Activated naive CD8-positive, alpha-beta T cell treated with anti-CD3 and anti-CD28 coated beads for 36 hours (primary cell): ENCODE results near the gene POLR3E. TPM values are rescaled to one million over a fixed set of nuclear protein-coding genes. Genes with fewer than 3 reads are reported as not detected.

Experiments used
- DNase-seq: peaks from one replicate; pipeline ENCODE4 v3.0.0; 2021
- H3K27ac Mint-ChIP-seq: one replicate; pipeline ENCODE4 v1.8.0; 2022; ENCODE audit warnings: mild to moderate bottlenecking, moderate library complexity, mixed read lengths
- H3K27me3 Mint-ChIP-seq: one replicate; pipeline ENCODE4 v1.8.0; 2022; ENCODE audit warnings: mild to moderate bottlenecking, mixed read lengths
- H3K36me3 Mint-ChIP-seq: one replicate; pipeline ENCODE4 v1.8.0; 2021; ENCODE audit warnings: mild to moderate bottlenecking, mixed read lengths
- H3K4me1 Mint-ChIP-seq: one replicate; pipeline ENCODE4 v1.8.0; 2021; ENCODE audit warnings: mixed read lengths
- H3K4me3 Mint-ChIP-seq: one replicate; pipeline ENCODE4 v1.8.0; 2022; ENCODE audit warnings: mild to moderate bottlenecking, moderate library complexity, mixed read lengths
- H3K9me3 Mint-ChIP-seq: one replicate; pipeline ENCODE4 v1.8.0; 2022; ENCODE audit warnings: mixed read lengths
- total RNA-seq, 2 experiments: library from RNA; stranded (reverse); gene quantifications; one replicate each; pipeline ENCODE4 v1.2.3, GENCODE V29; 2021

POLR3E gene
- total RNA-seq, 2 experiments from 2014 or later, result 94.3 to 95.8 TPM

DNA sequence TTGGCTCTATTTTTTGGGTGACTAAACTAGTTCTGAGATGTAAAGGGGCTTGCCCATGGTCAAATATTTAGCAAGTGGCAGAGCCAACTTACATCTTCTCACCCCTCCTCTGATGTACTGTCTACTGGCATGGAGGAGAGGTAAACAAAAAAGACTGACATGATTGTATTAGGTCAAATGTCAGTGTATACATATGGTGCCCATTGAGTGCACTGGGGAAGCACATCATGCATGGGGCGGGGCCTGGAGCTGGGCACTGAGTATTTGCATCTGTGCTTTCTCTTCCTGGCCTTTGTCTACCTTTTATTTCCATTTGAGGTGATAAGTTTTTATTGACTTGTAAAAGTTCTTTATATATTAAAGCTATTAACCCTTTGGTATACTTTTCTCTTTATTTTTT is 22.3 kb upstream of the POLR3E start:
- Mint-ChIP-seq H3K27me3 (no peaks in the 10 kb centered on the region), H3K9me3 (no peaks in the 10 kb centered on the region), H3K4me1 (peaks cover 4% of the 10 kb centered on the region), H3K27ac (no peak overlapping the region), H3K36me3 (peaks cover 20% of the 10 kb centered on the region), H3K4me3 (no peak overlapping the region)
- DNase-seq, result no peak

DNA sequence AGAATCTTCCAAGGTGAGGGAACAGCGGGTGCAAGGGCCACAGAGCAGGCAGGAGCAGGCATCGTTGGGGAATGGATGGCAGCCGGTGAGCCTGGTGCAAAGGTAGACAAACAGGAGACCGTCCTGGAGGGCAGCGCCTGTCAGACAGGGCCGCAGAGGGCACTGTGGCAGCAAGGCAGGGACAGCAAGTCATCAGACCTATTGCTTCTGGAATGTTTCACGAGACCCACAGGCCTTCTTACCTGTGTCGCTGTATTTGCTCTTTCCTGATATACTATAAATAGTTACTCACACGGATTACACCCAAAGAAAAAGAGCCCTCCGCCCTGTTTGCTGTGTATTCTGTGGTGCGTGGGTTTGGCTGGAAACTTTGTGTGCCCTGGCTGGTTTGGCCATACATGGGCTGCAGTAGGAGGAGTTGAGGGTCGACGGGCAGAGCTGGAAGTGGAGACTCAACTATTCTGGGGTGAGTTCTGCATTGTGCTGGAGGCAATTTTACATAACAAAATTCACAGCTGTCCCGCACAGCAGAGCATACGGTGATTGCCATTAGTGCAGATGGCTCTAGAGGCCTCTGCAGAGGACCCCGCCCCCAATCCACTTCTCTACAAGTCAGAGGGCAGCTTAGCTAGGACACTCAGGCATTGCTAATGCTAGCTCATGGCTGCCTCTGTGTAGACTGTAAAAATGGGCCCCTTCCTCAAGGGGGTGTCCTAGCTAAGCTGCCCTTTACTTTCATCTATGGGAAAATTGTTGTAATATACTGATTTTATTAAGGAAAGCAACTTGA is 18.6 kb upstream of the POLR3E start:
- no peak for DNase-seq
- no peaks in the 10 kb centered on the region for H3K27me3 Mint-ChIP-seq
- no peaks in the 10 kb centered on the region for H3K9me3 Mint-ChIP-seq
- H3K4me1 Mint-ChIP-seq, result no peaks in the 10 kb centered on the region
- no peak overlapping the region for H3K27ac Mint-ChIP-seq
- H3K4me3 Mint-ChIP-seq, result no peak overlapping the region
- H3K36me3 Mint-ChIP-seq, result peaks cover 23% of the 10 kb centered on the region

DNA sequence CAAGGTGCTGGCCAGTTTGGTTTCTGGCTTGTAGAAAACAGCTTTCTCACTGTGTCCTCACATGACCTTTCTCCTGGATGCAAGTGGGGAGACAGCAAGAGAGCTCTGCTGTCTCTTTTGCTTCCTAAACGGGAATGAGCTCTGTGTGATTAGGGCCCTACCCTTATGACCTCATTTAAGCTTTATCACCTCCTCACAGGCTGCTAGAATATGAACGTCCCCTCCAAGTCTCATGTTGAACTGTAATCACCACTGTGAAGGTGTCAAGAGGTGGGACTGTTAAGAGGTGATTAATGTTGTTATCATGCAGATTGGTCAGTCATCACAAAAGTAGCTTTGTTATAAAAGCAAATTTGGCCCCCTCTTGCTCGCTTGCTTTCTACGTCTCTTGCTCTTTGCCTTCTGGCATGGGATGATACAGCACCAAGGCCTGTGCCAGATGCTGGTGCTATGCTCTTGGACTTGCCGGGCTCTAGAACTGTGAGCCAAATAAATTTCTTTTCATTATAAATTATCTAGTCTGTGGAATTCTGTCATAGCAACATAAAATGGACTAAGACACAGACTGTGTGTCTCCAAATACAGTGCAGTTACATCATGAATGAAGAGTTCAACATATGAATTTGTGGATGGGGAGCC is 14.8 kb upstream of the POLR3E start:
- Mint-ChIP-seq H3K4me3 (no peak overlapping the region), H3K27me3 (no peaks in the 10 kb centered on the region), H3K27ac (no peak overlapping the region), H3K36me3 (peaks cover 30% of the 10 kb centered on the region), H3K4me1 (no peaks in the 10 kb centered on the region), H3K9me3 (no peaks in the 10 kb centered on the region)
- DNase-seq, result no peak

GRCh38 chr16:22284637-22285036 is 12.6 kb upstream of the POLR3E start:
- no peaks in the 10 kb centered on the region for H3K9me3 Mint-ChIP-seq
- DNase-seq, result no peak
- no peaks in the 10 kb centered on the region for H3K4me1 Mint-ChIP-seq
- no peak overlapping the region for H3K4me3 Mint-ChIP-seq
- no peaks in the 10 kb centered on the region for H3K27me3 Mint-ChIP-seq
- no peak overlapping the region for H3K27ac Mint-ChIP-seq
- H3K36me3 Mint-ChIP-seq, result peaks cover 25% of the 10 kb centered on the region

DNA sequence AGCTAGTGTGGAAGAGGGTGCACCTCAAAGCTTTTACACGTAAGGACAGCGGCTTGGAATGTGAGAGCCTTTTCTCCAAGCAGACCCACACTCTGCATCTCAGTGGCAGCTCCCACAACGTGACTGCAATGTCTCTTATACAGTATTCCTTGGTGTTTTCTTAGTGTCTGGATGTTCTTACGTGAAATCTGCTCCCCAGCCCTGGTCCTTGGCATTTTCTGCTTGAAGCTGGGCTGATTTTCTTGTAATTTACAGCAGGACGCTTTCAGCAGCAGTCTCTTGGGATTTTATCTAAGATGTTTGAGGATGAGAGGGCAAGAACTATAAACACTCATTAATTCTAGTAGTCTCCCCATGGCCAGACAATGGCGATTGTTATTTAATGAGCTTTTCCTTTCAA is 12.1 kb upstream of the POLR3E start:
- DNase-seq, result no peak
- Mint-ChIP-seq H3K4me3 (no peak overlapping the region), H3K9me3 (no peaks in the 10 kb centered on the region), H3K27ac (no peak overlapping the region), H3K36me3 (peaks cover 21% of the 10 kb centered on the region), H3K27me3 (no peaks in the 10 kb centered on the region), H3K4me1 (no peaks in the 10 kb centered on the region)

- no peak overlapping the region for H3K27ac Mint-ChIP-seq
- H3K27me3 Mint-ChIP-seq, result no peaks in the 10 kb centered on the region
- no peaks in the 10 kb centered on the region for H3K9me3 Mint-ChIP-seq
- peaks cover 5% of the 10 kb centered on the region for H3K4me1 Mint-ChIP-seq
- DNase-seq, result no peak
- H3K4me3 Mint-ChIP-seq, result no peak overlapping the region
- H3K36me3 Mint-ChIP-seq, result no peaks in the 10 kb centered on the region
Measured at GRCh38 chr16:22291020-22291419, 6.2 kb upstream of the POLR3E start.

GRCh38 chr16:22291860-22292318 is 5.3 kb upstream of the POLR3E start:
- no peak for DNase-seq
- no peak overlapping the region for H3K27ac Mint-ChIP-seq
- no peak overlapping the region for H3K4me3 Mint-ChIP-seq
- peaks cover under 1% of the 10 kb centered on the region for H3K36me3 Mint-ChIP-seq
- H3K4me1 Mint-ChIP-seq, result peaks cover 9% of the 10 kb centered on the region
- H3K9me3 Mint-ChIP-seq, result no peaks in the 10 kb centered on the region
- H3K27me3 Mint-ChIP-seq, result peaks cover 2% of the 10 kb centered on the region

DNA sequence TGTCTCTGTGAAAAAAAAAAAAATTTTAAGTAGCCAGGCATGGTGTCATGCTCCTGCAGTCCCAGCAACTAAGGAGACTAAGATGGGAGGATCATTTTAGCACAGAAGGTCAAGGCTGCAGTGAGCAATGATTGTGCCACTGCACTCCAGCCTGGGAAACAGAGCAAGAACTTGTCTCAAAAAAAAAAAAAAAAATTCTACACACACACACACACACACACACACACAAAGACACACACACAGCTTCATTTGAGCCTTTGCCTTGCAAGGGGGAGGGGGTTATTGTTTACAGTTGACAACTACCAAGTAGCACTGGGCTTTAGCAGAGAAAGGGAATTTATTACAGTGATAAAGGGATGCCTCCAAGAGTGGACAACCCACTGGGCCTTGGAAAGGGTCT is 4.9 kb upstream of the POLR3E start:
- Mint-ChIP-seq H3K9me3 (no peaks in the 10 kb centered on the region), H3K4me1 (peaks cover 12% of the 10 kb centered on the region), H3K4me3 (no peak overlapping the region), H3K27me3 (peaks cover 5% of the 10 kb centered on the region), H3K27ac (no peak overlapping the region), H3K36me3 (peaks cover 3% of the 10 kb centered on the region)
- no peak for DNase-seq

- Mint-ChIP-seq H3K4me3 (no peak overlapping the region), H3K27ac (no peak overlapping the region)
Measured at GRCh38 chr16:22293137-22294106, 3.8 kb upstream of the POLR3E start.

GRCh38 chr16:22296225-22297113 is 740 bp upstream of the POLR3E start:
- Mint-ChIP-seq H3K9me3 (no peaks in the 10 kb centered on the region), H3K36me3 (peaks cover 26% of the 10 kb centered on the region), H3K27me3 (peaks cover 11% of the 10 kb centered on the region), H3K4me3 (peak overlapping the region; percentile 93), H3K4me1 (peaks cover 43% of the 10 kb centered on the region), H3K27ac (peak overlapping the region; percentile 95)
- DNase-seq, result no peak

More at GRCh38 chr16:22293137-22294106, 3.8 kb upstream of the POLR3E start:
- no peaks in the 10 kb centered on the region for H3K9me3 Mint-ChIP-seq
- peaks cover 10% of the 10 kb centered on the region for H3K27me3 Mint-ChIP-seq
- H3K36me3 Mint-ChIP-seq, result peaks cover 12% of the 10 kb centered on the region
- H3K4me1 Mint-ChIP-seq, result peaks cover 16% of the 10 kb centered on the region
- no peak for DNase-seq

- peak overlapping the region; percentile 93 for H3K4me3 Mint-ChIP-seq
- peak; percentile 74 for DNase-seq
- peaks cover 50% of the 10 kb centered on the region for H3K4me1 Mint-ChIP-seq
- no peaks in the 10 kb centered on the region for H3K9me3 Mint-ChIP-seq
- H3K27me3 Mint-ChIP-seq, result peaks cover 11% of the 10 kb centered on the region
- H3K27ac Mint-ChIP-seq, result peak overlapping the region; percentile 95
- H3K36me3 Mint-ChIP-seq, result peaks cover 28% of the 10 kb centered on the region
Measured at GRCh38 chr16:22297871-22298733, 893 bp downstream of the POLR3E start.

DNA sequence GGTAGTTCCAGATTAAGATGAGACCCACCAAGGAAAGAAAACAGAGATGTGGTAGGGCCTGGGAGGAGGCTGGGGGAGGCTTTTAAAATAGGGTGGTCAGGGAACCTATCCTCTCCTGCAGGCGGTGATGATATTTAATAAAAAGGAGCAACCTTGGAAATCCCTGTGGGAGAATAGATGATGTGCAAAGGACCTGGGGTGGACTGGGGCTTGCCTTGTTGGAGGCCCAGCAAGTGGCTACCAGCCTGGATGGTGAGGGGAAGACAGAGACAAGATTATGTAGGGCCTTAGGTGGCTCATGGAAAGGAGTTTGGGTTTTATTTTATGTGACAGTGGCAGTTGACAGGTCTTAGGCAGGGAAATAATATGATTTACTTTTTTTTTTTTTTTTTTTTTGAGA is 1.8 kb downstream of the POLR3E start:
- no peak for DNase-seq
- H3K36me3 Mint-ChIP-seq, result peaks cover 31% of the 10 kb centered on the region
- no peaks in the 10 kb centered on the region for H3K9me3 Mint-ChIP-seq
- H3K4me1 Mint-ChIP-seq, result peaks cover 51% of the 10 kb centered on the region
- peaks cover 11% of the 10 kb centered on the region for H3K27me3 Mint-ChIP-seq
- peak overlapping the region; percentile 93 for H3K4me3 Mint-ChIP-seq
- peak overlapping the region; percentile 65 for H3K27ac Mint-ChIP-seq

DNA sequence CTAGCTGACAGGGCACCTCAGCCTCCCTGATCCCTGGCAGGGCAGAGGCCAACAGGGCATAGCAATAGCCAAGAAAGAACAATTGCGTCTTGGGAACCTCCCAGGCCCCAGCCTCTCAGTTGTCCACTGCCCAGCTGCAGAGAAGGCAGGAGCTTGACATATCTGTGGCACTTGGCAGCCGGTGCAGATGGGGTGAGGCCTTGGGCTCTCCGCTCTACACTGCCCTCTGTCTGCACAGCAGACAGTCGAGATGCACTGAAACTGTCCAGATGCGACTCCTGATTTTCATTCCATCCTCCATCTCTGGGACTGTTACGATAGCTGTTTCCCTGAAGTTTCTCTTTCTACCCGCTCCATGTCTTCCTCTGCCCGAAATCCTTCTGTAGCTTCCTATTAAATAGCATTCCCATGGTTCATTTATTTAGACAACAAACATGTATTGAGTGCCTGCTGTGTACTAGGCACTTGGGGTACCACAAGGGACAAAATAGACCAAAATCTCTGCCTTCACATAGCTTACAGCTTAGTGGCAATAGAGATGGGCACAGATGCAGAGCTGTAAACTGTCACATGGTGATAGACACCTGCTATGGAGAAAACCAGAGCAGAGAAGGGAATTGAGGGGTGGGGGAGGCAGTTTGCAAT is 3.3 kb downstream of the POLR3E start:
- no peak overlapping the region for H3K4me3 Mint-ChIP-seq
- peaks cover 11% of the 10 kb centered on the region for H3K27me3 Mint-ChIP-seq
- peaks cover 35% of the 10 kb centered on the region for H3K36me3 Mint-ChIP-seq
- H3K9me3 Mint-ChIP-seq, result no peaks in the 10 kb centered on the region
- no peak overlapping the region for H3K27ac Mint-ChIP-seq
- H3K4me1 Mint-ChIP-seq, result peaks cover 51% of the 10 kb centered on the region
- peak; percentile 44 for DNase-seq
